Fibroblast of mammary gland (primary cell): ENCODE measurements around the gene CCNG2.

Source experiments
- DNase-seq: peaks from one replicate; pipeline ENCODE4 v3.0.0-alpha.2; 2010; ENCODE audit warnings: low read depth
- H3K4me3 ChIP-seq: 2 replicates; pipeline ENCODE4 v1.5.1; 2011; ENCODE audit warnings: low read depth, mild to moderate bottlenecking, low read length, moderate library complexity; ENCODE audit not compliant: control insufficient read depth
- TF ChIP-seq, protein P1 (sequence below): conservative IDR thresholded peaks from 2 replicates; pipeline ENCODE4 v1.5.1; 2011; ENCODE audit warnings: low read depth, low read length, inconsistent platforms; ENCODE audit not compliant: control insufficient read depth, insufficient read depth

The CCNG2 gene

DNA sequence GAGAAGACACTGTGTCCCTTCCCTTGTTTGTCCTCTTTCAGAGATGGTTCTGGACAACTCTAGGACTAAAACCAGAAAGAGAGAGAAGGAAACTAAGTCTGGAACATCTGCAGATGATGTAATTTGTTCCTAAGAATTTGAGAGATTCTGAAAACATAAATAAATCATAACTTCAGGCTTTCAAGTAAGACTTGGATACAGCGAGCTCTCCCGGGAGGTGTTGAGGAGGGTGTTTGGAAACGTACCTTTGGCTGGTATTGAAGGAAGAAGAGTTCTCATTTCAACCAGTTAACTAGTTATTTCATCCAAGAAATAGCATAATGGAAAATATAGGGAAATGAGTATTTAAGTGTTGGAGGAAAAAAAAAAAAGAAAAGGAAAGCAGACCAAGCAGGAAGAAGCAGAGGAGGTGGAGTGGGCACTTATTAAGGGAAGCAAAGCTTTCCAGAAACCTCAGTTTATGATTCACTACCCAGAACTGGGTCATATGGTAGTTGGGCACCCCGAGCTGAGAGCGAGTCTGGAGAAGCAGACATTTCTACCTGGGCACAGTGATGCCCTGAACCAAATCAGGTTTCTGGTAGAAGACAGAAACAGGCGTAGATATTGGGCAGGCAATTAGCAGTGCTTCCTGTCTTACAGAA lies 26.9 kb downstream of the CCNG2 start:
- no peak overlapping the region for H3K4me3 ChIP-seq
- peak; percentile 16 for DNase-seq
- TF ChIP-seq, protein P1, sequence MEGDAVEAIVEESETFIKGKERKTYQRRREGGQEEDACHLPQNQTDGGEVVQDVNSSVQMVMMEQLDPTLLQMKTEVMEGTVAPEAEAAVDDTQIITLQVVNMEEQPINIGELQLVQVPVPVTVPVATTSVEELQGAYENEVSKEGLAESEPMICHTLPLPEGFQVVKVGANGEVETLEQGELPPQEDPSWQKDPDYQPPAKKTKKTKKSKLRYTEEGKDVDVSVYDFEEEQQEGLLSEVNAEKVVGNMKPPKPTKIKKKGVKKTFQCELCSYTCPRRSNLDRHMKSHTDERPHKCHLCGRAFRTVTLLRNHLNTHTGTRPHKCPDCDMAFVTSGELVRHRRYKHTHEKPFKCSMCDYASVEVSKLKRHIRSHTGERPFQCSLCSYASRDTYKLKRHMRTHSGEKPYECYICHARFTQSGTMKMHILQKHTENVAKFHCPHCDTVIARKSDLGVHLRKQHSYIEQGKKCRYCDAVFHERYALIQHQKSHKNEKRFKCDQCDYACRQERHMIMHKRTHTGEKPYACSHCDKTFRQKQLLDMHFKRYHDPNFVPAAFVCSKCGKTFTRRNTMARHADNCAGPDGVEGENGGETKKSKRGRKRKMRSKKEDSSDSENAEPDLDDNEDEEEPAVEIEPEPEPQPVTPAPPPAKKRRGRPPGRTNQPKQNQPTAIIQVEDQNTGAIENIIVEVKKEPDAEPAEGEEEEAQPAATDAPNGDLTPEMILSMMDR = no peak

DNA sequence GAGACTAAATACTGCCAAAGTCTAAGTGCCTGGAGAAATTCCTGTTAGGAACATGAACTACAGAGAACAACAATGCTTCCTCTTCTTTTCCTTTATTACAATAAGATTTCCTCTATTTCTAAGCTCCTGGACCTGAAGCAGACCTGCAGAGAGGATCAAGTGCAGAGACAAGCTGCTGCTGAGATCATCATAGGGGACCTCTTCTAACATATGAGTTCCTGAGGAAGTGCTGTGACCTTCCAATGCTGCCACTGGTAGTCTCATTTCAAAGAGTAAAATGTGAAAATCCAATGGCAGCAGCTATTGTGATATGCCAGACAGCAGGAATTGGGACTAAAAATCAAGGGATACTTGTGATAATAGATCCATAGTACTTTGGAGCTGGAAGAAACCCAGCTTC lies 28.0 kb downstream of the CCNG2 start:
- TF ChIP-seq, protein P1 = no peak
- no peak for DNase-seq
- no peak overlapping the region for H3K4me3 ChIP-seq

DNA sequence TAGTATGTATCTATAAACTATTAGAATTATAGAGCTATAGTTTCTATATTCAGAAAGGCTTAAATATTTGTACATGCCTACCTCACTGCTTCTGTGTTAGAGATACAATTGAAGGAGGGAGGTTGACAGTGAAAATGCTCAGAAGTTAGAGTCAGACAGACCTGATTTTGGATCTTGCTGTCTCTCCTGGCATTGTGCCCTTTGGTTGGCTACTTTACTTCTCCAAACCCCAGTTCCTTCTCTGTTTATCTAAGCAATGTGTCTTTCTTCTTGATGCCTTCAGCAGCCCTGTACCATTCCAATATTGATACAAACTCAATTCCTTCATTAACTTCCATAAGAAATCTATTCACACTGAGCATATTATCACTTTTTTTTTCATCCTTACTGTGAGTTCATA lies 28.7 kb downstream of the CCNG2 start:
- no peak overlapping the region for H3K4me3 ChIP-seq
- no peak for DNase-seq
- TF ChIP-seq, protein P1 = no peak

DNA sequence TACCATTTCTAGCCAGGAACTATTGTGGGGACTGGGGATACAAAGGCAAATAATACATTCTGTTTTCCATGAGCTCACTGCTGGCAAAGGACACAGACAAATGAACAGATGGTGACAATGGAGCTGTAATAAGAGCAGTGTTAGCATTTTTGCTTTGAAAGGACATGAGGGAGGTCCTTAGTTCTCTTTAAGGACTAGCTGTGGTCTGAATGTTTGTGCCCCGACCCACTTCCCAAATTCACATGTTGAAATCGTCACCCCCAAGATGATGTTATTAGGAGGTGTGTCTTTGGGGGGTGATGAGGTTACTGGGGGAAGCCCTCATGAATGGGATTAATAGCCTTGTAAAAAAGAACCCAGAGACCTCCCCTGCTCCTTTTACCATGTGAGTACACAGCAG lies 30.3 kb downstream of the CCNG2 start:
- H3K4me3 ChIP-seq = no peak overlapping the region
- DNase-seq = no peak
- TF ChIP-seq, protein P1 = no peak

DNA sequence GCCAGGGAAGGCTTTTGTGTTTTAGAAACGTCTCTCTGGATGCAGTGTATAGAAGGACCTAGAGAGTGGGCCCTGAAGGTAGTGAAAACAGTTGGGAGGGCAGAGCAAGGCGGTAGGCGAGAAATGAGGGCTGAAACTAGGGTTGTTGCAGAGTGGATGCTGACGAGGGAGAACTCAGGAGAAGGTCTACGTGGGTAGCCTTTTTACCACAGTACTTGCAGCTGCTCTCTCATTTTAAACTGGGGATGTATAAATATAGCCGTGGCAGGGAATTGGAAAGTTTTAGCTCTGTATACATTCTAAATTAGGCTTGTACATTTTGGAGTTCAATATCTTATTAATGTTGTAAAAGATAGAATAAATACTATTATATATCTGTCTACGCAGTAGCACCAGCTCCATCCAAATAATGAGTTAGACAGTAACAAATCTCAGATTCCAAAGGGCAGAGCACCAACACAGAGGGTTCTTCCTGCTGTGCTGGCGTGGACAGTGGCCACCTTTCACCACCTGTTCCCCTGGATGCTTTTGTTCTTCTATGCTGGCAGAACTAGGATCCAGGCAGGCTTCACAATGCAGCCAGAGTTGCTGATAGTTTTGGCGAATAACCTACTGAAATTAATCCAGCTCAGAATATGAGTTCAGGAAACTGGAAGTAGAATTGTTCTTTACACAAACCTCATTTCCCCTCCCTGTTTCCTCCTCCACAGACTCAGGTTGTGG lies 31.7 kb downstream of the CCNG2 start:
- TF ChIP-seq, protein P1 = no peak
- DNase-seq = no peak
- no peak overlapping the region for H3K4me3 ChIP-seq

DNA sequence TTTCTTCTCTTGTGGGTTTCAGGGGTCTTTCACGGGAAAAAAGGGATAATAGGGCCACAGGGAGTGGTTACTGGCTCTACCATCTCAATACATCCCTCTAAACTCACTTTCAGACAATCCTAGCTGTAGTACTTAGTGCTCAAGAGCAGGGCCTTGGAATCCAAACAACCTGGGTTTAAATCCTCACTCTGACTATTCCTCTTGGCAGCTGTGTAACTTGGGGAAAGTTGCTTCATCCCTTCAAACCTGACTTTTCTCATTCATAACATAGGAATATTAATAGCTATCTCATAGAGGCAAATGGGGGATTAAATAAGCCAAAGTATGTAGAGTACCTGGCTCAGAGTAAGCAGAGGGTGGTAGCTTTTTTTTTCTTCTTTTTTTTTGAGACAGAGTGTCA lies 32.4 kb downstream of the CCNG2 start:
- TF ChIP-seq, protein P1 = no peak
- DNase-seq = no peak
- no peak overlapping the region for H3K4me3 ChIP-seq
